Keratinocyte (primary cell): Measurements from ENCODE around the gene OBSCN. TPM values are rescaled to one million over a fixed set of nuclear protein-coding genes. Genes with fewer than 3 reads are reported as not detected.
"Not testable (repeated sequence)": the region's sequence is repeated elsewhere in the genome, so short reads cannot be mapped to it uniquely, and the experiment has no call there.

Experiments used
- DNase-seq: peaks from one replicate; pipeline ENCODE4 v3.0.0-alpha.2; 2011; ENCODE audit warnings: low read depth, missing footprints, low spot score
- FAIRE-seq: peaks from 2 replicates; lab custom pipeline; 2011; peaks lifted over from hg19 to GRCh38; lab: Jason Lieb, UNC
- H2AFZ ChIP-seq: 2 replicates; pipeline ENCODE4 v1.6.0; 2012; ENCODE audit warnings: low read length, control low read depth, inconsistent platforms; ENCODE audit not compliant: control insufficient read depth
- H3K27ac ChIP-seq: 2 replicates; pipeline ENCODE4 v1.5.1; 2011; ENCODE audit warnings: low read length; ENCODE audit not compliant: control insufficient read depth, insufficient read depth
- H3K27me3 ChIP-seq: 3 replicates; pipeline ENCODE4 v1.6.0; 2011; ENCODE audit warnings: low read length; ENCODE audit not compliant: control insufficient read depth, insufficient read depth; ENCODE audit errors: extremely low read depth
- H3K36me3 ChIP-seq, 2 experiments: 2 replicates in 1 of 2; 3 replicates in 1 of 2; pipeline ENCODE4 v1.5.1; 2011; ENCODE audit warnings: low read length in 2 of 2, mild to moderate bottlenecking in 1 of 2; ENCODE audit not compliant: control insufficient read depth in 2 of 2, insufficient read depth in 2 of 2; ENCODE audit errors: extremely low read depth in 1 of 2
- H3K4me1 ChIP-seq: 3 replicates; pipeline ENCODE4 v1.5.1; 2011; ENCODE audit warnings: low read length; ENCODE audit not compliant: control insufficient read depth, insufficient read depth; ENCODE audit errors: extremely low read depth
- H3K4me2 ChIP-seq: 3 replicates; pipeline ENCODE4 v1.6.0; 2011; ENCODE audit warnings: low read depth, low read length; ENCODE audit not compliant: control insufficient read depth, insufficient read depth; ENCODE audit errors: extremely low read depth
- H3K4me3 ChIP-seq, 3 experiments: fragments of 200-600 bp in 1 of 3; sonication (generic) in 1 of 3; 2 replicates in 2 of 3; 3 replicates in 1 of 3; pipeline ENCODE4 v1.5.1; 2011 to 2016; ENCODE audit warnings: low read length in 3 of 3, mild to moderate bottlenecking in 3 of 3, control low read depth in 2 of 3, inconsistent platforms in 1 of 3, low read depth in 1 of 3, mixed read lengths in 1 of 3, mixed run types in 1 of 3, moderate library complexity in 1 of 3; ENCODE audit not compliant: control insufficient read depth in 2 of 3, insufficient read depth in 2 of 3; ENCODE audit errors: extremely low read depth in 1 of 3
- H3K79me2 ChIP-seq: 2 replicates; pipeline ENCODE4 v1.6.0; 2012; ENCODE audit warnings: low read length; ENCODE audit not compliant: control insufficient read depth, insufficient read depth
- H3K9ac ChIP-seq: 3 replicates; pipeline ENCODE4 v1.6.0; 2011; ENCODE audit warnings: low read length; ENCODE audit not compliant: control insufficient read depth, insufficient read depth; ENCODE audit errors: extremely low read depth
- H3K9me1 ChIP-seq: 3 replicates; pipeline ENCODE4 v1.6.0; 2011; ENCODE audit warnings: low read length; ENCODE audit not compliant: control insufficient read depth, insufficient read depth; ENCODE audit errors: extremely low read depth
- H3K9me3 ChIP-seq: 2 replicates; pipeline ENCODE4 v1.5.1; 2012; ENCODE audit warnings: low read depth, low read length; ENCODE audit not compliant: control insufficient read depth
- H4K20me1 ChIP-seq: 3 replicates; pipeline ENCODE4 v1.6.0; 2011; ENCODE audit warnings: low read length; ENCODE audit not compliant: control insufficient read depth, insufficient read depth; ENCODE audit errors: extremely low read depth
- CTCF ChIP-seq, 3 experiments: IDR thresholded peaks in 1 of 3; conservative IDR thresholded peaks in 1 of 3; optimal IDR thresholded peaks in 1 of 3; 2 replicates in 2 of 3; 3 replicates in 1 of 3; pipeline versions ENCODE3 to v1.5.1; 2011; ENCODE audit warnings: low read length in 3 of 3, mild to moderate bottlenecking in 3 of 3, moderate library complexity in 2 of 3, control low read depth in 1 of 3, inconsistent platforms in 1 of 3; ENCODE audit not compliant: insufficient read depth in 2 of 3; ENCODE audit errors: extremely low read depth in 1 of 3
- EZH2 ChIP-seq: IDR thresholded peaks from one replicate; pipeline ENCODE4 v1.6.1; 2012; ENCODE audit warnings: inconsistent platforms, mild to moderate bottlenecking, low read length, moderate library complexity
- dilution Hi-C: fragments of 300-500 bp; cut with MboI; formaldehyde crosslinking; loops from one replicate; pipeline ENCODE4 v1.7.0; 2020; ENCODE audit warnings: low sequenced_read_pairs; ENCODE audit not compliant: extremely low pct_ligation_motif_present
- polyA plus RNA-seq, 5 experiments: library from polyadenylated mRNA; depleted of rRNA in 3 of 5; stranded (reverse) in 3 of 5; stranded (forward) in 1 of 5; unstranded in 1 of 5; fragments of >200 nt; gene quantifications; 1 replicate in 1 of 5; 2 replicates in 3 of 5; 3 replicates in 1 of 5; pipeline versions ENCODE4 v1.2.1 to v1.2.3, GENCODE V29; 2011 to 2012; ENCODE audit warnings: missing spikeins in 2 of 5, low read depth in 1 of 5, low replicate concordance in 1 of 5

The OBSCN gene
- polyA plus RNA-seq, 1 donor (not counting 4 experiments of a cell fraction or from before 2014, with no cell fraction given), result 1.8 TPM

GRCh38 chr1:228246216-228246900 lies 38.5 kb downstream of the OBSCN start:
- no peak overlapping the region for H3K4me3 ChIP-seq
- peaks cover 14% of the 10 kb centered on the region for H3K9me3 ChIP-seq
- DNase-seq (no peak), FAIRE-seq (no peak)
- peaks cover 6 to 10% of the 10 kb centered on the region in 2 experiments for H3K36me3 ChIP-seq
- H3K27ac ChIP-seq, result no peak overlapping the region
- H3K27me3 ChIP-seq, result no peaks in the 10 kb centered on the region
- no peak overlapping the region for H3K9ac ChIP-seq
- TF ChIP-seq CTCF (optimal IDR thresholded peaks at IDR 0.05 in 1 of 3, IDR thresholded peaks at IDR 0.05 in 1 of 3, conservative IDR thresholded peaks at IDR 0.05 in 1 of 3; ENCODE audit: extremely low read depth in 1 of 3, insufficient read depth in 2 of 3, low read length in 3 of 3), result no peak
- no peaks in the 10 kb centered on the region for H4K20me1 ChIP-seq
- H3K4me2 ChIP-seq, result no peak overlapping the region
- H2AFZ ChIP-seq, result no peak overlapping the region
- dilution Hi-C loops, result no loop called here
- no peaks in the 10 kb centered on the region for H3K79me2 ChIP-seq
- no peaks in the 10 kb centered on the region for H3K4me1 ChIP-seq
- no peaks in the 10 kb centered on the region for H3K9me1 ChIP-seq

GRCh38 chr1:228249513-228250305 lies 41.9 kb downstream of the OBSCN start:
- TF ChIP-seq EZH2 (no peak), CTCF (optimal IDR thresholded peaks at IDR 0.05 in 1 of 3, IDR thresholded peaks at IDR 0.05 in 1 of 3, conservative IDR thresholded peaks at IDR 0.05 in 1 of 3; ENCODE audit: extremely low read depth in 1 of 3, insufficient read depth in 2 of 3, low read length in 3 of 3) (no peak)
- Histone ChIP-seq H4K20me1 (no peaks in the 10 kb centered on the region), H3K36me3 (peaks cover 6 to 10% of the 10 kb centered on the region in 2 experiments), H3K9me1 (no peaks in the 10 kb centered on the region), H3K27ac (no peak overlapping the region), H3K9ac (no peak overlapping the region), H3K4me2 (no peak overlapping the region), H3K4me1 (no peaks in the 10 kb centered on the region), H3K9me3 (peaks cover 4% of the 10 kb centered on the region), H3K27me3 (no peaks in the 10 kb centered on the region), H3K79me2 (no peaks in the 10 kb centered on the region), H2AFZ (no peak overlapping the region), H3K4me3 (no peak overlapping the region)
- FAIRE-seq (no peak), DNase-seq (no peak)
- dilution Hi-C loops, result no loop called here

DNA sequence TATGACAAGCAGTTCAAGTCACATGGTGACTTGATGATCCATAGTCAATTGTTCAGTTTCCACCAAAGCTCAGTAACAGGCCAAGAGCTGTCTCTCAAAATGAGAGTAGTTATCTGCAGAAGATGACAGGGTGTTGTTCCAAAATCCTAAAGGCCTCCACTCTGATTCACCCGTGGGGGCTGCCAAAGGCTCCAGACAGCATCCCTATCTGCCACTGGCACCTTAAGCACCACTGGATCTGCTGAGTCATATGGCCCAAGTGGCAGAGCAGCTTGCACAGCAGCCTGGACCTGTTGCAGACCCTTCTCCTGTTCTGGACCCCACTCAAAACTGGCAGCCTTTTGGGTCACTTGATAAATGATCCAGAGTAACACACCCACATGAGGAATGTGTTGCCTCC lies 44.6 kb downstream of the OBSCN start:
- H3K9me1 ChIP-seq, H3K36me3 ChIP-seq, H3K79me2 ChIP-seq, H2AFZ ChIP-seq, H3K27me3 ChIP-seq, DNase-seq, H4K20me1 ChIP-seq, H3K4me3 ChIP-seq, H3K27ac ChIP-seq, H3K4me2 ChIP-seq, FAIRE-seq, H3K9ac ChIP-seq, H3K4me1 ChIP-seq, dilution Hi-C loops, H3K9me3 ChIP-seq: not testable (repeated sequence)
